HepG2 (cell line): ENCODE data around the gene NPB. TPM values are rescaled to one million over a fixed set of nuclear protein-coding genes. Genes with fewer than 3 reads are reported as not detected.
A peak's percentile ranks its signal among the peaks of the same experiment; 100 is the strongest.

Experiments
- ATF2 ChIP-seq: sonication (generic); formaldehyde crosslinking; IDR thresholded peaks from 2 replicates; pipeline ENCODE4 v1.4.0; 2020; ENCODE audit warnings: missing genetic modification reagents
- CREB1 ChIP-seq, 2 experiments: fragments of 450-650 bp in 1 of 2; IDR thresholded peaks; 2 replicates each; pipeline ENCODE4 v1.6.1; 2016 to 2017; ENCODE audit warnings: control low read depth in 1 of 2, mild to moderate bottlenecking in 1 of 2, missing compliant biosample characterization in 1 of 2, missing genetic modification characterization in 1 of 2
- FOXJ3 ChIP-seq: sonication (generic); formaldehyde crosslinking; IDR thresholded peaks from 2 replicates; pipeline ENCODE4 v1.4.0; 2020; ENCODE audit warnings: missing genetic modification reagents, mild to moderate bottlenecking, borderline replicate concordance
- HDAC6 ChIP-seq: fragments of 200-600 bp; sonication (generic); IDR thresholded peaks from 2 replicates; pipeline ENCODE4 v1.7.0; 2017; ENCODE audit warnings: mild to moderate bottlenecking, antibody characterized with exemption, low read length, low read depth
- HNF4G ChIP-seq, 2 experiments: sonication (generic) in 1 of 2; formaldehyde crosslinking in 1 of 2; IDR thresholded peaks; 2 replicates each; pipeline versions ENCODE4 v1.4.0 to v1.6.1; 2011 to 2020; ENCODE audit warnings: borderline replicate concordance in 2 of 2, low read depth in 2 of 2, mild to moderate bottlenecking in 2 of 2, low read length in 1 of 2, missing genetic modification reagents in 1 of 2, moderate library complexity in 1 of 2
- MXD1 ChIP-seq: sonication (generic); formaldehyde crosslinking; IDR thresholded peaks from 2 replicates; pipeline ENCODE4 v1.4.0; 2020; ENCODE audit warnings: mild to moderate bottlenecking, missing genetic modification reagents
- PHF8 ChIP-seq: sonication (generic); formaldehyde crosslinking; IDR thresholded peaks from 2 replicates; pipeline ENCODE4 v1.5.0; 2020; ENCODE audit warnings: missing genetic modification reagents
- RNF2 ChIP-seq: fragments of 450-650 bp; conservative IDR thresholded peaks from 2 replicates; pipeline ENCODE4 v1.6.1; 2016; ENCODE audit warnings: low read depth
- ZBTB46 ChIP-seq: sonication (generic); formaldehyde crosslinking; IDR thresholded peaks from 2 replicates; pipeline ENCODE4 v1.4.0; 2020; ENCODE audit warnings: mild to moderate bottlenecking, missing genetic modification reagents, borderline replicate concordance
- ZC3H4 ChIP-seq: sonication (generic); formaldehyde crosslinking; IDR thresholded peaks from 2 replicates; pipeline ENCODE4 v1.4.0; 2020; ENCODE audit warnings: missing genetic modification reagents, borderline replicate concordance
- ZNF235 ChIP-seq: sonication (generic); formaldehyde crosslinking; IDR thresholded peaks from 2 replicates; pipeline ENCODE4 v1.8.1; 2023; ENCODE audit warnings: mild to moderate bottlenecking, missing genetic modification reagents, borderline replicate concordance
- ZNF263 ChIP-seq: sonication (generic); formaldehyde crosslinking; IDR thresholded peaks from 2 replicates; pipeline ENCODE4 v1.4.0; 2020; ENCODE audit warnings: missing genetic modification reagents
- ZNF282 ChIP-seq: fragments of 450-650 bp; IDR thresholded peaks from 2 replicates; pipeline ENCODE4 v1.6.1; 2018; ENCODE audit not compliant: partially characterized antibody
- ZNF646 ChIP-seq: sonication (generic); formaldehyde crosslinking; IDR thresholded peaks from 2 replicates; pipeline ENCODE4 v1.9.0; 2021; ENCODE audit warnings: mild to moderate bottlenecking, missing genetic modification reagents
- polyA plus RNA-seq, 8 experiments: library from polyadenylated mRNA; depleted of rRNA in 3 of 8; stranded (reverse) in 7 of 8; unstranded in 1 of 8; fragments of >200 nt; fragmentation: Illumina TruSeq in 4 of 8; extraction: Trizol in 4 of 8; gene quantifications; 2 replicates each; pipeline versions ENCODE4 v1.2.1 to v1.2.3, GENCODE V29; 2011 to 2016; ENCODE audit warnings: low read depth in 4 of 8, missing spikeins in 1 of 8, mixed read lengths in 1 of 8; ENCODE audit not compliant: insufficient read depth in 1 of 8
- total RNA-seq, 5 experiments: library from RNA; depleted of rRNA; stranded (reverse); fragments of >200 nt; fragmentation: Illumina TruSeq; extraction: Trizol; gene quantifications; 2 replicates each; pipeline ENCODE4 v1.2.3, GENCODE V29; 2016; ENCODE audit warnings: low read depth in 1 of 5

The NPB gene
- total and polyA plus RNA-seq, 2 of the 13 experiments (the other 11 are each of a cell fraction or from before 2014, with no cell fraction given), result 0.11 to 0.93 TPM

- TF ChIP-seq ZBTB46, result no peak
- TF ChIP-seq CREB1 (IDR thresholded peaks at IDR 0.05), result no peak
- no peak for TF ChIP-seq CREB1 (CRISPR knock-in tag; IDR thresholded peaks at IDR 0.05)
- TF ChIP-seq RNF2, result no peak
- TF ChIP-seq ZNF646 (CRISPR knock-in tag), result no peak
- TF ChIP-seq HNF4G (IDR thresholded peaks at IDR 0.05; ENCODE audit: borderline replicate concordance, low read depth, low read length), result no peak
- TF ChIP-seq HNF4G (CRISPR knock-in tag; IDR thresholded peaks at IDR 0.05; ENCODE audit: borderline replicate concordance, low read depth), result 0 out of 2 replicates have a peak, but pooled peaks have one; percentile 15
- TF ChIP-seq HDAC6, result no peak
- no peak for TF ChIP-seq FOXJ3 (CRISPR knock-in tag)
- no peak for TF ChIP-seq ZNF282
- 0 out of 2 replicates have a peak, but pooled peaks have one; percentile 10 for TF ChIP-seq ATF2 (CRISPR knock-in tag)
- TF ChIP-seq MXD1, result no peak
- TF ChIP-seq ZNF235, result no peak
- peak; percentile 38; the same call in 1 of the 2 replicates for TF ChIP-seq ZC3H4 (CRISPR knock-in tag)
- TF ChIP-seq ZNF263, result no peak; the same call in 1 of the 2 replicates
- no peak for TF ChIP-seq PHF8 (CRISPR knock-in tag)
Measured at GRCh38 chr17:81902653-81903414, 796 bp downstream of the NPB start (continued).
